NCI-H446 (cell line): ENCODE data around the gene MFSD8.
A peak's percentile ranks its signal among the peaks of the same experiment; 100 is the strongest.
"Not testable (repeated sequence)": the region's sequence is repeated elsewhere in the genome, so short reads cannot be mapped to it uniquely, and the experiment has no call there.

Source experiments
- DNase-seq, 2 experiments: peaks; one replicate each; lab custom pipeline; 2025; lab: John Stamatoyannopoulos, UW

The MFSD8 gene

GRCh38 chr4:127965062-127965802 is at the start of gene MFSD8, which contains the start of gene ABHD18:
Gene MFSD8 (minus strand): TSS chr4:127965173. CDS start chr4:127965133, 40 bp downstream.
Gene ABHD18 (plus strand): TSS chr4:127965406. CDS start chr4:127982956, 17,550 bp downstream.
- peak; percentile 85 to 98 for DNase-seq

- DNase-seq: no peak
These were observed 44.5 kb upstream of the MFSD8 start for GRCh38 chr4:128009428-128009827.

- no peak for DNase-seq
These were observed 41.6 kb upstream of the MFSD8 start for GRCh38 chr4:128006592-128006991.

DNA sequence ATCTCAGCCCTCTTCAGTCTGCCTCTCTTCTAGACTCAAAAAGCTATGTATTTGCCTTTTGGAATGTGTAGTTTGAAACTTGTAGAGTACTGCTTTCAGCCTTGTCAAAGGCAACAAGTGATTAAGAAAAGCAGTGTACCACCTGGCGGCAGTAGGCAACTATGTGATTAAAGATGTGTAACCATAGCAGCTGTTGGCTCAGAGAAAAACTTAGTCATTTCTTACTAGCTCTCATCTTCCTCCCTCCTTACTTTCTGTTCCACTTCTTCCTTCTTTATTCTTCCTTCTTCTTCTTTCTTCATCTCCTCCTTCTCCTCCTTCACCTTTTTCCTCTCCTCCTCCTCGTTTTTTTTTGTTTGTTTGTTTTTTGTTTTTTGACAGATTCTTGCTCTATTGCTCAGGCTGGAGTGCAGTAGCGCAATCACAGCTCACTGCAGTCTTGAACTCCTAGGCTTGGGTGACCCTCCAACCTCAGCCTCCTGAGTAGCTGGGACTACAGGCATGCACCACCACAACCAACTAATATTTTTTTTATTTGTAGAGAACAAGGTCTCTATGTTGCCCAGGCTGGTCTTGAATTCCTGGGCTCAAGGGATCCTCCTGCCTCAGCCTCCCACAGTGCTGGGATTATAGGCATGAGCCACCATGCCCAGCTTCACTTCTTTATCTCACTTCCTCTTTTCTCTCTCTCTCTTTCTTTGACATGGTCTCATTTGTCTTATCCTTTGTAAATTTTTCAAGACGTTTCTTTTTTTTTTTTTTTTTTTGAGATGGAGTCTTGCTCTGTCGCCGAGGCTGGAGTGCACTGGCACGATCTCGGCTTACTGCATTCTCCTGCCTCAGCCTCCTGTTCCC is 32.8 kb upstream of the MFSD8 start:
- no peak for DNase-seq

GRCh38 chr4:127996521-127996920 is 31.5 kb upstream of the MFSD8 start:
- DNase-seq: not testable (repeated sequence)

DNA sequence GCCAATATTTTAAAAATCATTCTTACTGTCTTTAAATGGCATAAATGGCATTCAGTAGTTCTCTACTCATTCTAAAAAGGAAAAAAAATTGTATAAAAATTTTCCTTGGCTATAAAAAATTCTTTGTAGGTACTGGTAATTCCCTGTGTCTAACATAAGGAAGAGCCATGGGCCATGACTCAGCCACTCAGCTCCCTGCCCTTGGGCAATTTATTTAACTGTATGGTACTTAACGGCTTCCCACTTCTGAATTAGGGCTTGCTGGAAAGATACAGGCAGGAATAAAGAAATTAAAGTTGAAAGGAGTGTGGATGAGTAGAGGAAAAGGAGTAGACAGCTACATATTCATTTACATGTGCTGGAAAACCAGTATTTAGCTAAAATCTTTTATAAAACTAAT is 30.8 kb upstream of the MFSD8 start:
- DNase-seq: no peak

GRCh38 chr4:127993151-127993550 is 28.2 kb upstream of the MFSD8 start:
- no peak for DNase-seq

- DNase-seq: no peak
These were observed 23.7 kb upstream of the MFSD8 start for GRCh38 chr4:127988638-127989037.

GRCh38 chr4:127985989-127986388 is 21.0 kb upstream of the MFSD8 start:
- DNase-seq: no peak

DNA sequence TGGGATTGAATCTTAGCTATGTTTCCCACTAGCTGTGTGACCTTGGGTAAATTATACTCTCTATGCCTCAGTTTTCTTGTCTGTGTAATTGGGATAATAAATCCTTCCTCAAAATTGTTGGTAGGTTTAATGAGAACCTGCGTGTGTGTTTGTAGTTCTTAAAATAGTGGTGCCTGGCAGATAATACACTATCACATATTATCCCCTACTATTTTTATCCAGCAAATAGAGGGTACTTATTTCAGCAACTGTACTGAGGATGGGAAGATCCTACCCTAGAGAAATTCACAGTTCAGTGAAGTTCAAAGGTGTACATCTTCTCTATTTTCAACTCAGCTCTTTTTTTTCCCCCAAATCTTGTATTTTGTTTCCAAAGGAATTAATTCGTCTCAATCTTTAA is 17.5 kb upstream of the MFSD8 start:
- DNase-seq: no peak

GRCh38 chr4:127978930-127979329 is 14.0 kb upstream of the MFSD8 start:
- no peak for DNase-seq

DNA sequence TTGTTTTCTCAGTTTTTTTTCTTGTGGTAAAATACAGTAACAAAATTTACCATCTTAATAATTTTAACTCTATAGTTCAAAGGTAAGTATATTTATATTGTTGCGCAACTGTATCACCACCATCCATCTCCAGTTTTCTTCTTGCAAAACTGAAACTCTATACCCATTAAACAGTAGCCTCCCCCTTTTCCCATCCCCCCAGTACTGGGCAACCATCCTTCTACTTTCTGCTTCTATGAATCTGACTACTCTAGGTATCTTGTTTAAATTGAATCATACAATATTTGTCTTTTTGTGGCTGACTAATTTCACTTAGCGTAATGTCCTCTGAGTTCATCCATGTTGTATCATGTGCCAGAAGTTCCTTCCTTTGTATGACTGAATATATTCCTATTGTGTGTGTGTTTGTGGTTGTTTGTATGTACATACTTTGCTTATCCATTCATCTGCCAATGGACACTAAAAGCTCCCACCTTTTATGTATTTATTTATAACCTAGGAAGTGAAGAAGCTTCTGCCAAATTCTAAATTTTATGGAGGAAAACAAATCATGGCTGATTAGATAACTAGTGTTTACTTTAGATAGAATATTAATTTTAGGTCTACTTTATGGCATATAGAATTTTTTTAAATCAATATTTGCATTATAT is 10.3 kb upstream of the MFSD8 start:
- DNase-seq: no peak

- not testable (repeated sequence) for DNase-seq
These were observed 6.0 kb upstream of the MFSD8 start for GRCh38 chr4:127970925-127971324.

GRCh38 chr4:127968586-127968985 is 3.6 kb upstream of the MFSD8 start:
- DNase-seq: no peak

DNA sequence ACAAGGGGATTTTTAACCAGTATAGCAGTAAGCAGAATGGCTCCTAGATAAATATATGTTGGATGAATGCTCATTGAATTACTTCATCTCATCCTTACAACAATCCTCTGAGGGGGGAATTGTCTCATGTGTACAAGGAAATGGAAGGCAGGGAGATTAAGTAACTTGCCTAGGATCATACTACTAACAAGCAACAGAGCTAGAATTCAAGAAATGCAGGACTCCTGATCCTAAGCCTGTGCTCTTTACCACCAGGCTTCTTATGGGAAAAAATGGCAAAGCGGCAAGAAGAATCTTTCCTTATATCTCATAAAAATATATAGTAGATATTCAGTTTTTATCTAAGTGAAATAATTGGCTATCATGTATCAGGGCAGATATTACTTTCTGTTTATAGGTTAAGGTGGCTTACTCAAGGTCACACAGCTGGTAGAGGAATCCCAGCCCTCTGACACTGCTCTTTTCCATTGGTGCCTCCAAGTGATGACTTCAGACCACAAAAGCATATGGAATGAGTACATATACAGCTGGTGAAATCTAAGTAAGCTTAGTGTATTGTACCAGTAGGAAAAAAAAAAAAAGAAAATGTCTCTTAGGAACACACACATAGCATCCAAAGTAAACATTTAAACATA is 2.3 kb upstream of the MFSD8 start:
- no peak for DNase-seq

DNA sequence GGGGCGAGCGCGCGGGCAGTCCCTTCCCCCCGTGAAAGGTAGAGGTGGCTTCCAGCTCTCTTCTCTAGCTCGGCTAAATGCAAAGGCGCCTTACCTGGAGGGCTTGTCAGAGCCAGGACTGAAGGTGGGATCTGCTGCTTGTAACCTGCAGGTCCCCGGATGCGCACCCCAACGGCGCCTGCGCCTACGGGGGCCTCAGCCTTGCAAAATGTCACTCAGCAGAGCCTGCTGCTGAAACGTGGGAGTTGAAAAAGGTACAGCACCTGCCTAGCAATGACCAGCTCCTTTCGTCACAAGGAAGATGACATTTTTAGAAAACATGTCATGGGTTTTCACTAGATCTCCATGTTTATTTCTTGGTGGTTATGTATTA is 816 bp upstream of the MFSD8 start:
- DNase-seq: peak in 1 of 2 experiments; percentile 46

- DNase-seq: not testable (repeated sequence)
These were observed 429 bp downstream of the MFSD8 start for GRCh38 chr4:127964426-127965061.

GRCh38 chr4:127963633-127964398 is 1.2 kb downstream of the MFSD8 start:
- not testable (repeated sequence) for DNase-seq

DNA sequence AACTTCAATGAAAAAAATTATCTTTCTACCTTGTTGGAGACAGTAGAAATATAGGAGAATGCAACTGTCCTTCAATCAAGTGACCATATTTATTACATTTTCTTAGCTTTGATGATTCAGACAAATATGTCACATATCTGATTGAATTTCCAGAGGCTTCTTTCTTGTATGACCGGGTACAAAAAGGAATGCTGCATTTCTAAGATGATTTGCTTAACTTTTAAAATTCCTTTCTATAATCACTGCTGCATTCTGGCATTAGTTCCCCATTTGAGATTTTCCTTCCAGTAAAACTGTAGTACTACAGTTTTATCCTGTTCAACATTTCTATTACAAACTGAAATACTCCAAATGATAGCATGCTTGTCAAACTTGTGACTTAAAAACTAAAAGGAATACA is 5.2 kb downstream of the MFSD8 start:
- DNase-seq: no peak

GRCh38 chr4:127957105-127957504 is 7.9 kb downstream of the MFSD8 start:
- DNase-seq: no peak

DNA sequence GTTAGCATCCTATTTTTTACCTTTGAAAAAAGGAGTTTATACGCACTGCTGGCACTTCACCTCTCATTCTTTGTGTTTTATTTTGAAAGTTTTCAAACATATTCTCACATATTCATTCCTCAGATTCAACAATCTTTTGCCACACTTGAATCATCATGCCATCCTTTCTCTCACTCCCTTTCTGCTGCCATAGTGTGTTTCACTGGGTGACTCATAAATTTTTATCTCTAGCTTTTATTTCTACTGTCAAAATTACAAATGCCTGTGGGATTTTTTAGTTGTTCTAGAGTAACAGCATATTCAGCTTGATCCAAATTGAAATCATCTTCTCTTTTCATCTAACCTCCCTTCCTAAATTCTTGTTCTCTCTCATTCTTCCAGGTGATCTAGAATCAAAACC is 28.0 kb downstream of the MFSD8 start:
- no peak for DNase-seq
